ENCODE results near the gene ISCU.

Gene ISCU

GRCh38 chr12:108548954-108549521 lies 13.4 kb upstream of the ISCU start:
- no peak for TF ChIP-seq CTCF (IDR thresholded peaks at IDR 0.05)

GRCh38 chr12:108551535-108551934 lies 10.9 kb upstream of the ISCU start:
- TF ChIP-seq CTCF (IDR thresholded peaks at IDR 0.05), result no peak

GRCh38 chr12:108553799-108554198 lies 8.6 kb upstream of the ISCU start:
- no peak for TF ChIP-seq CTCF (IDR thresholded peaks at IDR 0.05)

GRCh38 chr12:108559007-108559655 lies 3.3 kb upstream of the ISCU start:
- TF ChIP-seq CTCF (IDR thresholded peaks at IDR 0.05), result no peak

GRCh38 chr12:108559748-108560147 lies 2.6 kb upstream of the ISCU start:
- no peak; the same call in 1 of the 2 replicates for TF ChIP-seq CTCF (IDR thresholded peaks at IDR 0.05)

- no peak for TF ChIP-seq CTCF (IDR thresholded peaks at IDR 0.05)
Observed at GRCh38 chr12:108560321-108560721, 2.1 kb upstream of the ISCU start.

- no peak for TF ChIP-seq CTCF (IDR thresholded peaks at IDR 0.05)
Observed at GRCh38 chr12:108560752-108561719, 1.4 kb upstream of the ISCU start, which contains the start of gene SART3. SART3 (minus strand) TSS chr12:108561173; CDS start chr12:108561154, 19 bp downstream.

Measured in LNCAP (cell line).